Measurements from ENCODE around the gene CLRN3. TPM values are rescaled to one million over a fixed set of nuclear protein-coding genes. Genes with fewer than 3 reads are reported as not detected.

CLRN3 gene
- total and polyA plus RNA-seq, 2 experiments from 2014 or later: not detected

- Histone ChIP-seq H3K9ac (no peak overlapping the region), H3K9me3 (ENCODE audit: low read depth) (no peaks in the 10 kb centered on the region), H4K20me1 (ENCODE audit: insufficient read depth) (no peaks in the 10 kb centered on the region), H3K27me3 (replicated peaks; ENCODE audit: insufficient read depth) (no peaks in the 10 kb centered on the region), H2AFZ (no peak overlapping the region), H3K4me3 (no peak overlapping the region), H3K79me2 (ENCODE audit: insufficient read depth) (no peaks in the 10 kb centered on the region), H3K27ac (peak overlapping the region; percentile 48), H3K36me3 (ENCODE audit: low read depth) (no peaks in the 10 kb centered on the region), H3F3A (ENCODE audit: insufficient read depth) (no peaks in the 10 kb centered on the region), H3K4me2 (ENCODE audit: unreplicated experiment) (peak overlapping the region; percentile 21), H3K4me1 (ENCODE audit: insufficient read depth) (peaks cover 21% of the 10 kb centered on the region), H3K9me2 (ENCODE audit: insufficient read depth) (no peaks in the 10 kb centered on the region)
- in situ Hi-C loops (cut with MboI): no loop called here
- TF ChIP-seq EZH2 (IDR thresholded peaks at IDR 0.05; ENCODE audit: insufficient read depth, poor library complexity, severe bottlenecking) (no peak), EZH2phosphoT487 (IDR thresholded peaks at IDR 0.05; ENCODE audit: insufficient read depth, low read depth) (no peak)
- 57 to 62% methylated on average over 8 of the region's 8 CpGs for WGBS, 2 experiments (ENCODE audit: low coverage in 1 of 2, low lambda C conversion rate in 2 of 2, missing lambda C conversion rate in 2 of 2)
- no peak for DNase-seq
Measured at GRCh38 chr10:127908959-127909267, 16.2 kb upstream of the CLRN3 start.

DNA sequence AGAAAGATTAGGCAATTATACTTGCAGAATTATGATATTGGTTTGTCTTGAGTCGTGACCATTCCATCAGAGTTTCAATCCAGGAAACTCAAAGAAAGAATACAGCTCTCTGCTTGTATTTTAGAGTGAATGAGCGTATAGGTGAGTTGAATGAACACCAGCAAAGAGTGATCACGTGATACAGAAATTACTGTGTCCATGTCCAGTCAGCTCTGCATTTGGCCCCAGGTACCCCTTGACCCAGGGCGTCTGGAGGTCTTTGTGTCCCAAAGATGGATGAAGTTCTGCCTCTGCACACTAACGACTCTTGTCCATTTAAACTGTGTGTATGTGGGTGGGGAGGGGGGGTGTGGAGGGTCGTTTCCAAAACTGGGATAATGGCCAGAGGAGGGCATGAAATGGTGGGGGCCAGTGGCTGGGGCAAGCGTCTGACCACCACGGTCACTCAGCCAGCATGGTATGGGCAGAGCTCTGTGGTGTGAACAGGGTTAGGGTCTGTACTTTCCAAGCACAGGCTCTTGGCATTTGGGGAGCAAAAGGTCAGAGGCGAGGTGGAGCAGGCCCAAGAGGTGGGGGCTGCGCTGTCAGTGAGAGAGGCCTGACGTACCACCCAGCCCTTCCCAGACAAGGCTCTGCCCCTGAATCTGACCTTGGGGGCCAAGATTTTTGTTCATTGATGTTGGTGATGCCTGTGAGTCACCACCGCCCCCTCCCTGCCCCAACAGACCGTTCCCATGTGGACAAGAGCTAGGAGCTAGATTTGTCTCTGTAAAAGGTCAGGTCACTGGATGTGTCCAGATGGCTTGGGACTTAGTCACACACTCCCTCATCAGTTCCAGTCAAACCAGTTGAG is 15.6 kb upstream of the CLRN3 start:
- H3K27me3 ChIP-seq (replicated peaks; ENCODE audit: insufficient read depth): no peaks in the 10 kb centered on the region
- no peaks in the 10 kb centered on the region for H3K36me3 ChIP-seq (ENCODE audit: low read depth)
- in situ Hi-C loops (cut with MboI): no loop called here
- H3K9ac ChIP-seq: peak overlapping the region; percentile 83
- H3K9me3 ChIP-seq (ENCODE audit: low read depth): no peaks in the 10 kb centered on the region
- no peaks in the 10 kb centered on the region for H4K20me1 ChIP-seq (ENCODE audit: insufficient read depth)
- peak overlapping the region; percentile 76 for H3K4me2 ChIP-seq (ENCODE audit: unreplicated experiment)
- peak overlapping the region; percentile 83 for H3K4me3 ChIP-seq
- H3K79me2 ChIP-seq (ENCODE audit: insufficient read depth): no peaks in the 10 kb centered on the region
- peak overlapping the region; percentile 48 for H3K27ac ChIP-seq
- TF ChIP-seq EZH2 (IDR thresholded peaks at IDR 0.05; ENCODE audit: insufficient read depth, poor library complexity, severe bottlenecking): no peak
- TF ChIP-seq EZH2phosphoT487 (IDR thresholded peaks at IDR 0.05; ENCODE audit: insufficient read depth, low read depth): no peak
- peak overlapping the region; percentile 81; the same call in 1 of the 2 replicates for H2AFZ ChIP-seq
- H3F3A ChIP-seq (ENCODE audit: insufficient read depth): no peaks in the 10 kb centered on the region
- no peaks in the 10 kb centered on the region for H3K9me2 ChIP-seq (ENCODE audit: insufficient read depth)
- peaks cover 21% of the 10 kb centered on the region for H3K4me1 ChIP-seq (ENCODE audit: insufficient read depth)
- WGBS, 2 experiments (ENCODE audit: low coverage in 1 of 2, low lambda C conversion rate in 2 of 2, missing lambda C conversion rate in 2 of 2): 45 to 50% methylated on average over 13 of the region's 13 CpGs
- peak; percentile 89 for DNase-seq

- WGBS, 2 experiments (ENCODE audit: low coverage in 1 of 2, low lambda C conversion rate in 2 of 2, missing lambda C conversion rate in 2 of 2): 5 to 7% methylated on average over 47 to 61 of the region's 65 CpGs
- H3K36me3 ChIP-seq (ENCODE audit: low read depth): no peaks in the 10 kb centered on the region
- H3K9me2 ChIP-seq (ENCODE audit: insufficient read depth): no peaks in the 10 kb centered on the region
- H3F3A ChIP-seq (ENCODE audit: insufficient read depth): no peaks in the 10 kb centered on the region
- H3K79me2 ChIP-seq (ENCODE audit: insufficient read depth): no peaks in the 10 kb centered on the region
- H2AFZ ChIP-seq: peak overlapping the region; percentile 81
- H4K20me1 ChIP-seq (ENCODE audit: insufficient read depth): no peaks in the 10 kb centered on the region
- DNase-seq: peak; percentile 76
- peaks cover 21% of the 10 kb centered on the region for H3K4me1 ChIP-seq (ENCODE audit: insufficient read depth)
- peak overlapping the region; percentile 76 for H3K4me2 ChIP-seq (ENCODE audit: unreplicated experiment)
- no peaks in the 10 kb centered on the region for H3K27me3 ChIP-seq (replicated peaks; ENCODE audit: insufficient read depth)
- peak overlapping the region; percentile 83 for H3K4me3 ChIP-seq
- in situ Hi-C loops (cut with MboI): no loop called here
- TF ChIP-seq EZH2phosphoT487 (IDR thresholded peaks at IDR 0.05; ENCODE audit: insufficient read depth, low read depth): no peak
- TF ChIP-seq EZH2 (IDR thresholded peaks at IDR 0.05; ENCODE audit: insufficient read depth, poor library complexity, severe bottlenecking): no peak
- no peaks in the 10 kb centered on the region for H3K9me3 ChIP-seq (ENCODE audit: low read depth)
- peak overlapping the region; percentile 83 for H3K9ac ChIP-seq
- peak overlapping the region; percentile 48 for H3K27ac ChIP-seq
Measured at GRCh38 chr10:127907411-127908105, 14.8 kb upstream of the CLRN3 start.

DNA sequence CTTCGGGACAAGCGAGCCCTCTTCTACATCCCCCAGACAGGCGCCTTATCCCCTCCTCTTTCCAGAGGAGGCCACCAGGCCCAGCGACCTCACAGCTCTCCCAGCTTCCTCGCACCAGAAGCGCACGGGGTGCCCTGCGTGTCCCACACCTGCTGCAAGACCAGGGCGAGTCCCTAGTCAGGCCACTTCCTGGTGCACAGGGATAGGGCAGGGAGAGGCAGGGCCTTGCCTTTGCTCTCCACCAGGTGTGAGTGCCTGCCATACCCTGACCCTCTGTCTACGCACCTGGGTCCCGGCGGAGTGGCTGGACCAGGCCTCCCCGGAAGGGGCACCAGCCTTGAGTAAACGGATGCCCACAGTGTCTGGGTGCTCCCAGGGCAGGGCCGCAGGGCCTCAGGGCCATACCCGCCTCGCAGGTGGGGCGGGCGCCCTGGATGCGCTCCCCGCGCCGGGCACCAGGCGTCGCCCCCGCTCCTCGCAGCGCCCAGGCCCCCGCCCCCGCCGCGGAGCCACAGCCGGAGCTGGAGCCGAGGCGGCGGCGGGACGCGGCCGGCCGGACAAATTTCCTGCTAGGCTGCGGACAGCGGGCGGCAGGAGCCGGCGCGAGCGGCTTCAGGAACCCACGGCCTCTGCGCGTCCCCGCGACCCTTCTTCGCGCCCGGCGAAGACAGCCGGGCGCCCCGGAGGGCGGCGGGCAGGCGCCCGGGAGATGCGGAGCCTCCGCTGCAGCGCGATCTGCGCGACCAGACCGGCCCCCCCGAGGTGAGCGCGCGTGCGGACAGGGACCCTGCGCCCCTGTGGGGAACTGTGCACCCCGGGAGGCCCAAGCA is 14.0 kb upstream of the CLRN3 start, which contains the start of gene PTPRE:
Gene PTPRE (plus strand): TSS at position 556 of the 830 bp plus-strand sequence. CDS start 133,779 bp downstream, outside the sequence.
- Histone ChIP-seq H2AFZ (peak within 1 kb of the TSS; percentile 81), H3K79me2 (ENCODE audit: insufficient read depth) (no peaks in the 10 kb centered on the region), H3K9me3 (ENCODE audit: low read depth) (no peaks in the 10 kb centered on the region), H3K27ac (peak within 1 kb of the TSS; percentile 48), H3K4me2 (ENCODE audit: unreplicated experiment) (peak within 1 kb of the TSS; percentile 76), H3K9ac (peak within 1 kb of the TSS; percentile 83), H3K27me3 (replicated peaks; ENCODE audit: insufficient read depth) (no peaks in the 10 kb centered on the region), H3K4me3 (peak within 1 kb of the TSS; percentile 83), H3K36me3 (ENCODE audit: low read depth) (no peaks in the 10 kb centered on the region), H3F3A (ENCODE audit: insufficient read depth) (no peaks in the 10 kb centered on the region), H3K9me2 (ENCODE audit: insufficient read depth) (no peaks in the 10 kb centered on the region), H4K20me1 (ENCODE audit: insufficient read depth) (no peaks in the 10 kb centered on the region), H3K4me1 (ENCODE audit: insufficient read depth) (peaks cover 21% of the 10 kb centered on the region)
- WGBS, 2 experiments (ENCODE audit: low coverage in 1 of 2, low lambda C conversion rate in 2 of 2, missing lambda C conversion rate in 2 of 2): 7 to 11% methylated on average over 46 to 54 of the region's 78 CpGs
- TF ChIP-seq EZH2phosphoT487 (IDR thresholded peaks at IDR 0.05; ENCODE audit: insufficient read depth, low read depth) (no peak), EZH2 (IDR thresholded peaks at IDR 0.05; ENCODE audit: insufficient read depth, poor library complexity, severe bottlenecking) (no peak)
- in situ Hi-C loops (cut with MboI): no loop called here
- DNase-seq: peak; percentile 92

Measured in GM23248 (cell line).